BLaER1 treated with 17β-estradiol and CSF1 and Interleukin-3, amounts not matched to agents 10 nM and 100 nM (cell line): Measurements from ENCODE around the gene CUL3.
A peak's percentile ranks its signal among the peaks of the same experiment; 100 is the strongest.

Experiments
- H3K27ac ChIP-seq, 11 experiments: shearing (Covaris generic); formaldehyde crosslinking; 2 replicates each; pipeline ENCODE4 v1.8.1; 2022
- H3K27me3 ChIP-seq, 11 experiments: shearing (Covaris generic); formaldehyde crosslinking; 2 replicates each; pipeline ENCODE4 v1.8.1; 2022
- H3K36me3 ChIP-seq, 11 experiments: shearing (Covaris generic); formaldehyde crosslinking; 2 replicates each; pipeline ENCODE4 v1.8.1; 2022
- H3K4me1 ChIP-seq, 10 experiments: shearing (Covaris generic); formaldehyde crosslinking; 2 replicates each; pipeline ENCODE4 v1.8.1; 2022
- H3K4me2 ChIP-seq, 11 experiments: shearing (Covaris generic); formaldehyde crosslinking; 2 replicates each; pipeline ENCODE4 v1.8.1; 2022
- H3K4me3 ChIP-seq, 10 experiments: shearing (Covaris generic); formaldehyde crosslinking; 2 replicates each; pipeline ENCODE4 v1.8.1; 2022
- H3K9ac ChIP-seq, 11 experiments: shearing (Covaris generic); formaldehyde crosslinking; 2 replicates each; pipeline ENCODE4 v1.8.1; 2022
- H3K9me3 ChIP-seq, 11 experiments: shearing (Covaris generic); formaldehyde crosslinking; replicated peaks in 1 of 11; 2 replicates each; pipeline ENCODE4 v1.8.1; 2022
- H4K20me1 ChIP-seq, 11 experiments: shearing (Covaris generic); formaldehyde crosslinking; 2 replicates each; pipeline ENCODE4 v1.8.1; 2022
- Cebpa-rat ChIP-seq, 11 experiments: shearing (Covaris generic); IDR thresholded peaks; 2 replicates each; pipeline ENCODE4 v1.8.1; 2022

The CUL3 gene

DNA sequence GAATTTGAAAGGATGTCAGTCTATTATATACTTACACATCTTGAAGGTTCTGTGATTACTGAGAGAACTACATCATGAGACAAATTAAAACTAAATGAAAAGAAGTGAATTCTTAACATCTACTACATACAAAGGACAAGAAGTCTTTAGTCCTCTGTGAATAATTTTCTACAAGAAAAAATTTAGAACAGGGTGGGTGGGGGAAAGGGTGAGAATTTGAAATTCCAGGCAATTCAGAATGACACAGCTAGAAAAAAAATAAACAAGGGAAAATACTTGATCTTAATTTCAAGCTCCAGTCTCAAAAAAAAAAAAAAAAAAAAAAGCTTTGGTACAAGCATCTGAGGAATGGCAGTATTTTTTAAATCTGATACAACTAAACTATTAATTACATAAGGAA is 15.5 kb downstream of the CUL3 start:
- H3K4me2 ChIP-seq, result no peak overlapping the region
- peaks cover 30 to 95% (median 67%) of the 10 kb centered on the region in 11 experiments for H3K36me3 ChIP-seq
- peaks cover 0 to 48% (median 1%) of the 10 kb centered on the region in 10 experiments; a peak in 8 of 20 replicates for H3K4me1 ChIP-seq
- no peak for TF ChIP-seq Cebpa-rat (IDR thresholded peaks at IDR 0.05)
- H3K9me3 ChIP-seq, result peaks cover 19 to 65% (median 48%) of the 10 kb centered on the region in 11 experiments
- H3K27ac ChIP-seq, result no peak overlapping the region
- no peak overlapping the region for H3K4me3 ChIP-seq
- H3K9ac ChIP-seq, result no peak overlapping the region
- peaks cover 81 to 100% (median 100%) of the 10 kb centered on the region in 11 experiments for H4K20me1 ChIP-seq
- H3K27me3 ChIP-seq, result no peaks in the 10 kb centered on the region

DNA sequence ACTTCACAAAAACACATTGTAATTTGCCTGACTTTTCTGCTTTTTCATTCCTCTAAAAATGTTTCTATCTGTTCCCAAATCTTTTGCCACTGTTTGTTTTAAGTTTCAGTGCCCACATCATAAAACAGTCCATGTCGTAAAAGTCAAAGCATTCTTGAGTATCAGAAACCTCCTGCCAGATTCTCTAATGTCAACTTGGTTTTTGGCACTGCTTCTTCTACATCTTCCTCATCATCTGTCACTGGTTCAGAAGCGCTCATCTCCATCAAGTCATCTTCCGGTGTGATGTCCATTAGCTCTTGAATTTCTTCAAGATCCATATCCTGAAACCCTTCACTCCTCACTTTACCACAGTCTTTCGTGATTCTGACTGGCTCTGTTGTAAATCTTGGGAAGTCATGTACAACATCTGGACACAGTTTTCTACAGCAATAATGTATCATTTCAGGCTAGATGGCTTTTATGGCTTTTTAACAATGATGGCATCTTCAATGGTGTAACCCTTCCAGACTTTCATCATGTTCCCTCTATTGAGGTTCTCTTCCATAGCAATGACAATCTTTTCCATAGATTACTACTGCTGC is 19.6 kb downstream of the CUL3 start:
- H3K9me3 ChIP-seq, result peaks cover 19 to 80% (median 54%) of the 10 kb centered on the region in 11 experiments
- H3K4me3 ChIP-seq, result no peak overlapping the region
- H3K4me1 ChIP-seq, result peaks cover 3 to 55% (median 13%) of the 10 kb centered on the region in 10 experiments; a peak in 15 of 20 replicates
- H3K4me2 ChIP-seq, result no peak overlapping the region
- no peaks in the 10 kb centered on the region for H3K27me3 ChIP-seq
- no peak overlapping the region for H3K9ac ChIP-seq
- H3K36me3 ChIP-seq, result peaks cover 19 to 82% (median 67%) of the 10 kb centered on the region in 11 experiments
- no peak overlapping the region for H3K27ac ChIP-seq
- TF ChIP-seq Cebpa-rat (IDR thresholded peaks at IDR 0.05), result no peak
- peaks cover 82 to 100% (median 100%) of the 10 kb centered on the region in 11 experiments for H4K20me1 ChIP-seq

GRCh38 chr2:224563537-224563936 is 21.6 kb downstream of the CUL3 start:
- Histone ChIP-seq H3K4me2 (peak overlapping the region in 2 of 11 experiments; percentile 30 to 86; a peak in 4 of 22 replicates), H4K20me1 (peaks cover 95 to 100% (median 100%) of the 10 kb centered on the region in 11 experiments), H3K4me1 (peaks cover 3 to 63% (median 13%) of the 10 kb centered on the region in 10 experiments; a peak in 15 of 20 replicates), H3K27me3 (no peaks in the 10 kb centered on the region), H3K9ac (no peak overlapping the region), H3K27ac (no peak overlapping the region), H3K36me3 (peaks cover 19 to 89% (median 69%) of the 10 kb centered on the region in 11 experiments), H3K9me3 (peaks cover 19 to 76% (median 49%) of the 10 kb centered on the region in 11 experiments), H3K4me3 (no peak overlapping the region)
- no peak for TF ChIP-seq Cebpa-rat (IDR thresholded peaks at IDR 0.05)

DNA sequence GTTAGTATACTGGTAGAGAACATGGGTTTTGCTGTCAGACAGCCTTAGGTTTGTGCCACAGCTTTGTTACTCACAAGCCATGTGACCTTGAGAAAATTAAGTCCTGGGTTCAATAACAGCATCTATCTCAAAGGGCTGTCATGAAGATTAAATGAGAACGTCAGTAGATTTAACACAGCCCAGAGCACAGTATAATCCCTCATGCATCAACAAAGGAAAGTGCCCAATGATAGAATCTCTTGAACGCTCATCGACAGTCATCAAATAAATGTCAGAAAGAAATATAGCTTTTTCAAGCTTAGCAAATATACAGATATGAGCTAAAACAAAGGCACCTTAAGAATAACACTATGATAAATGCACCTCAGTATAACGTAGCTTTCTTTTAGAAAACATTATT is 22.3 kb downstream of the CUL3 start:
- Histone ChIP-seq H3K4me3 (no peak overlapping the region), H3K9ac (no peak overlapping the region), H3K27ac (no peak overlapping the region; a peak in 1 of 22 replicates), H3K4me2 (peak overlapping the region in 3 of 11 experiments; percentile 60 to 86 (median 82); a peak in 5 of 22 replicates), H3K36me3 (peaks cover 21 to 89% (median 69%) of the 10 kb centered on the region in 11 experiments), H3K27me3 (no peaks in the 10 kb centered on the region), H4K20me1 (peaks cover 99 to 100% (median 100%) of the 10 kb centered on the region in 11 experiments), H3K9me3 (peaks cover 18 to 69% (median 42%) of the 10 kb centered on the region in 11 experiments), H3K4me1 (peaks cover 3 to 63% (median 13%) of the 10 kb centered on the region in 10 experiments; a peak in 15 of 20 replicates)
- TF ChIP-seq Cebpa-rat (IDR thresholded peaks at IDR 0.05), result no peak

DNA sequence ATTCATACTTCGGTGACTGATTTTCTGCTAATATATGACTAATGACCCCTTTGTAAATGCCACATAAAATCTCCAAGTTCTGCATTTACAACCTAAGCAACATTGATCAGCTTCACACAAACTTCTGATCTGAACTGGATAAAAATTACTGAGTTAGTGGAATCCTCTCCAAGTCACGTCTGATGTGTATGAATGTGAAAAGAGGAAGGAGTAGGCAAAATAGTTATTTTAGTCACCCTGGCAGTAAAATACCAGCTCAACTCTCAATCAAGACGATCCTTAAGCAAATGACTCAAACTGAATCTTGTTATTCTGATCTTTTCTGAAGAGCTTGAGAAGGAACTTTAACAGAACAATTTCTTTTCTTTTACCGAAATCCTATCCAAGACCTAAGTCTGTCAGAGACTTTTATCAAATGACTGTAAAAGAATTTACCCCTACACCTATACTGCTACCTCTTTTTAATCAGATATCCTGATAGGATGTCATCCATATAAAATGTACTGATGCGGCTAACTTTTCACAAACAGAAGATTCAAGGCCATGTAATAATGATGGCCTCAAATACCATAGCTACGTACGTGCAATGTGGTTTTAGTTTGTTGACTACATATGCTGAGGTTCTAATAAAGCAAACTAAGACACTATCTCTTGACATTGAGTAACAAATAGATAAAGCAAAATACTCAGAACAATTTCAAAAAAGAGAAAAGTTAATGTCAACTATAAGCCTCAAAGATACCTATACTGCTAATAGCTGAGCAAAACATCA is 23.7 kb downstream of the CUL3 start:
- Histone ChIP-seq H3K27me3 (no peaks in the 10 kb centered on the region), H3K4me3 (no peak overlapping the region), H3K27ac (peak overlapping the region in 4 of 11 experiments; percentile 17 to 68 (median 63); a peak in 7 of 22 replicates), H3K9me3 (peaks cover 4 to 55% (median 28%) of the 10 kb centered on the region in 11 experiments), H3K4me1 (peaks cover 3 to 63% (median 13%) of the 10 kb centered on the region in 10 experiments; a peak in 15 of 20 replicates), H4K20me1 (peaks cover 90 to 100% (median 97%) of the 10 kb centered on the region in 11 experiments), H3K36me3 (peaks cover 12 to 83% (median 67%) of the 10 kb centered on the region in 11 experiments), H3K9ac (peak overlapping the region in 3 of 11 experiments; percentile 31 to 72 (median 59); a peak in 6 of 22 replicates), H3K4me2 (peak overlapping the region in 6 of 11 experiments; percentile 16 to 86 (median 50); a peak in 12 of 22 replicates)
- no peak for TF ChIP-seq Cebpa-rat (IDR thresholded peaks at IDR 0.05)

GRCh38 chr2:224560549-224560948 is 24.6 kb downstream of the CUL3 start:
- peaks cover 16 to 83% (median 67%) of the 10 kb centered on the region in 11 experiments for H3K36me3 ChIP-seq
- H4K20me1 ChIP-seq, result peaks cover 90 to 100% (median 97%) of the 10 kb centered on the region in 11 experiments
- peak overlapping the region in 4 of 11 experiments; percentile 10 to 64 (median 40); a peak in 6 of 22 replicates for H3K27ac ChIP-seq
- no peak overlapping the region for H3K4me3 ChIP-seq
- H3K9ac ChIP-seq, result peak overlapping the region in 1 of 11 experiments; percentile 72; a peak in 1 of 22 replicates
- H3K4me2 ChIP-seq, result peak overlapping the region in 3 of 11 experiments; percentile 60 to 86 (median 82); a peak in 6 of 22 replicates
- no peaks in the 10 kb centered on the region for H3K27me3 ChIP-seq
- TF ChIP-seq Cebpa-rat (IDR thresholded peaks at IDR 0.05), result no peak
- H3K9me3 ChIP-seq, result peaks cover 0 to 46% (median 19%) of the 10 kb centered on the region in 11 experiments; a peak in 17 of 22 replicates
- peaks cover 3 to 63% (median 13%) of the 10 kb centered on the region in 10 experiments; a peak in 15 of 20 replicates for H3K4me1 ChIP-seq

DNA sequence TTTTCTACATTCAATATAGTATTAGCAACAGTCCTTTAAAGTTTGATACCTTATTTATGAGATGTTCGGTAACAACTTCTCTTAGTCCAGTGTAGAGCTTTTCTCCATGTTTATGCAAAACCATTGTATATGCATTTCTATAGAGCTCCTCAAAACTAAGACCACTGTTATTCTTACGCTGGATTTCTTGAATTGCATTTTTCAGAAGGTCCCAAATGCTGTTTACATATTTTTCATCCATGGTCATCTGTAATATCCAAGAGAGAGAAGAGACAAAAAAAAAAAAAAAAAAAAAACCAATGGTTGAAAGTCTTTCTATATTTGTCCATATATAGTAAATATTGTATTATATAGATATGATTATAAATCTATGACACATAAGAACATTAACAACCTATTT is 27.6 kb downstream of the CUL3 start:
- H3K9ac ChIP-seq, result no peak overlapping the region
- H3K4me3 ChIP-seq, result no peak overlapping the region
- TF ChIP-seq Cebpa-rat (IDR thresholded peaks at IDR 0.05), result no peak
- peaks cover 36 to 90% (median 80%) of the 10 kb centered on the region in 11 experiments for H3K36me3 ChIP-seq
- H3K9me3 ChIP-seq, result peaks cover 0 to 19% (median 10%) of the 10 kb centered on the region in 11 experiments; a peak in 9 of 22 replicates
- peaks cover 82 to 100% (median 97%) of the 10 kb centered on the region in 11 experiments for H4K20me1 ChIP-seq
- peaks cover 3 to 36% (median 12%) of the 10 kb centered on the region in 10 experiments; a peak in 15 of 20 replicates for H3K4me1 ChIP-seq
- no peak overlapping the region for H3K27ac ChIP-seq
- H3K27me3 ChIP-seq, result no peaks in the 10 kb centered on the region
- H3K4me2 ChIP-seq, result no peak overlapping the region

DNA sequence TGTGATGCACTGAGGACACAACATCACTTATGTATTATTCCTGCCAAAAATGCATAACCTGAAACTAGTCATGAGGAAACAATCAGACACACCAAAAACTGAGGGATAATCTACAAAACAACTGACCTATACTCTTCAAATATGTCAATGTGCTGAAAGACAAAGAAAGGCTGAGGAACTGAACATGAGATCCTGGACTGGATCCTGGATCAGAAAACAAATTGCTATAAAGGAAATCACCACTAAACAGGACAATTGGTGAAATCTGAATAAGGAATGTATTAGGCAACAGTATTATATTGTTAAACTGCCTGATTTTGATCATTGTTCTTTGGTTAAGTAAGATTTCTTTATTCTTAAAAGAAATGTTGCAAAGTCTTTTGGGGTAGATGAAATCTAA is 28.8 kb downstream of the CUL3 start:
- no peak for TF ChIP-seq Cebpa-rat (IDR thresholded peaks at IDR 0.05)
- no peak overlapping the region for H3K4me2 ChIP-seq
- peaks cover 0 to 23% (median 5%) of the 10 kb centered on the region in 10 experiments; a peak in 13 of 20 replicates for H3K4me1 ChIP-seq
- peaks cover 0 to 13% (median 9%) of the 10 kb centered on the region in 11 experiments; a peak in 7 of 22 replicates for H3K9me3 ChIP-seq
- no peak overlapping the region for H3K9ac ChIP-seq
- H3K27ac ChIP-seq, result no peak overlapping the region
- H3K4me3 ChIP-seq, result no peak overlapping the region
- H3K27me3 ChIP-seq, result no peaks in the 10 kb centered on the region
- H3K36me3 ChIP-seq, result peaks cover 36 to 96% (median 84%) of the 10 kb centered on the region in 11 experiments
- H4K20me1 ChIP-seq, result peaks cover 74 to 100% (median 97%) of the 10 kb centered on the region in 11 experiments
